HepG2 (cell line): ENCODE results near the gene SOS2. TPM values are rescaled to one million over a fixed set of nuclear protein-coding genes. Genes with fewer than 3 reads are reported as not detected.

Experiments
- DDIT3 ChIP-seq: sonication (generic); formaldehyde crosslinking; IDR thresholded peaks from 2 replicates; pipeline ENCODE4 v1.4.0; 2020; ENCODE audit warnings: mild to moderate bottlenecking, missing genetic modification reagents
- GATA4 ChIP-seq: sonication (generic); IDR thresholded peaks from 2 replicates; pipeline ENCODE4 v1.6.1; 2016; ENCODE audit warnings: antibody characterized with exemption, low read depth, borderline replicate concordance
- HOXA7 ChIP-seq: sonication (generic); formaldehyde crosslinking; IDR thresholded peaks from 2 replicates; pipeline ENCODE4 v1.8.1; 2022; ENCODE audit warnings: mild to moderate bottlenecking, missing genetic modification reagents, moderate library complexity
- KLF11 ChIP-seq: IDR thresholded peaks from 2 replicates; pipeline ENCODE4 v1.6.1; 2016; ENCODE audit warnings: missing compliant biosample characterization
- MIER3 ChIP-seq: IDR thresholded peaks from 2 replicates; pipeline ENCODE4 v1.6.1; 2016; ENCODE audit warnings: missing compliant biosample characterization, borderline replicate concordance
- PHF21A ChIP-seq: sonication (generic); formaldehyde crosslinking; IDR thresholded peaks from 2 replicates; pipeline ENCODE4 v1.5.0; 2020; ENCODE audit warnings: mild to moderate bottlenecking, missing genetic modification reagents
- REXO4 ChIP-seq: sonication (generic); formaldehyde crosslinking; IDR thresholded peaks from 2 replicates; pipeline ENCODE4 v1.8.0; 2022; ENCODE audit warnings: missing genetic modification reagents, mild to moderate bottlenecking, borderline replicate concordance
- ZBTB42 ChIP-seq: sonication (generic); formaldehyde crosslinking; IDR thresholded peaks from 2 replicates; pipeline ENCODE4 v1.5.0; 2020; ENCODE audit warnings: mild to moderate bottlenecking, missing genetic modification reagents
- ZNF224 ChIP-seq: sonication (generic); formaldehyde crosslinking; IDR thresholded peaks from 2 replicates; pipeline ENCODE4 v1.5.0; 2020; ENCODE audit warnings: mild to moderate bottlenecking, missing genetic modification reagents
- ZNF362 ChIP-seq: sonication (generic); formaldehyde crosslinking; IDR thresholded peaks from 2 replicates; pipeline ENCODE4 v1.4.0; 2020; ENCODE audit warnings: missing genetic modification reagents, mild to moderate bottlenecking, borderline replicate concordance
- ZNF496 ChIP-seq: sonication (generic); formaldehyde crosslinking; IDR thresholded peaks from 2 replicates; pipeline ENCODE4 v1.8.1; 2023; ENCODE audit warnings: mild to moderate bottlenecking, moderate library complexity, missing genetic modification reagents; ENCODE audit not compliant: insufficient replicate concordance
- ZNF570 ChIP-seq: sonication (generic); formaldehyde crosslinking; IDR thresholded peaks from 2 replicates; pipeline ENCODE4 v1.4.0; 2020; ENCODE audit warnings: mild to moderate bottlenecking, missing genetic modification reagents, borderline replicate concordance
- ZNF589 ChIP-seq: sonication (generic); formaldehyde crosslinking; conservative IDR thresholded peaks from 2 replicates; pipeline ENCODE4 v1.8.0; 2022; ENCODE audit warnings: mild to moderate bottlenecking, moderate library complexity, missing genetic modification reagents
- ZNF703 ChIP-seq: sonication (generic); formaldehyde crosslinking; IDR thresholded peaks from 2 replicates; pipeline ENCODE4 v1.5.1; 2020; ENCODE audit warnings: missing genetic modification reagents, mild to moderate bottlenecking, moderate library complexity, borderline replicate concordance
- ZSCAN12 ChIP-seq: sonication (generic); formaldehyde crosslinking; IDR thresholded peaks from 2 replicates; pipeline ENCODE4 v1.9.0; 2021; ENCODE audit warnings: mild to moderate bottlenecking, missing genetic modification reagents
- polyA plus RNA-seq, 8 experiments: library from polyadenylated mRNA; depleted of rRNA in 3 of 8; stranded (reverse) in 7 of 8; unstranded in 1 of 8; fragments of >200 nt; fragmentation: Illumina TruSeq in 4 of 8; extraction: Trizol in 4 of 8; gene quantifications; 2 replicates each; pipeline versions ENCODE4 v1.2.1 to v1.2.3, GENCODE V29; 2011 to 2016; ENCODE audit warnings: low read depth in 4 of 8, missing spikeins in 1 of 8, mixed read lengths in 1 of 8; ENCODE audit not compliant: insufficient read depth in 1 of 8
- total RNA-seq, 5 experiments: library from RNA; depleted of rRNA; stranded (reverse); fragments of >200 nt; fragmentation: Illumina TruSeq; extraction: Trizol; gene quantifications; 2 replicates each; pipeline ENCODE4 v1.2.3, GENCODE V29; 2016; ENCODE audit warnings: low read depth in 1 of 5
- TF ChIP-seq, protein P1 (sequence below): sonication (generic); formaldehyde crosslinking; IDR thresholded peaks from 2 replicates; pipeline ENCODE4 v1.5.1; 2020; ENCODE audit warnings: missing genetic modification reagents, mild to moderate bottlenecking, borderline replicate concordance
- TF ChIP-seq, protein P2 (sequence below): sonication (generic); formaldehyde crosslinking; IDR thresholded peaks from 2 replicates; pipeline ENCODE4 v1.4.0; 2020; ENCODE audit warnings: missing genetic modification reagents, borderline replicate concordance
- TF ChIP-seq, protein P3 (sequence below): sonication (generic); formaldehyde crosslinking; IDR thresholded peaks from 2 replicates; pipeline ENCODE4 v1.5.0; 2020; ENCODE audit warnings: mild to moderate bottlenecking, missing genetic modification reagents

SOS2 gene
- total and polyA plus RNA-seq, 2 of the 13 experiments (the other 11 are each of a cell fraction or from before 2014, with no cell fraction given) = 9.3 to 12.1 TPM

DNA sequence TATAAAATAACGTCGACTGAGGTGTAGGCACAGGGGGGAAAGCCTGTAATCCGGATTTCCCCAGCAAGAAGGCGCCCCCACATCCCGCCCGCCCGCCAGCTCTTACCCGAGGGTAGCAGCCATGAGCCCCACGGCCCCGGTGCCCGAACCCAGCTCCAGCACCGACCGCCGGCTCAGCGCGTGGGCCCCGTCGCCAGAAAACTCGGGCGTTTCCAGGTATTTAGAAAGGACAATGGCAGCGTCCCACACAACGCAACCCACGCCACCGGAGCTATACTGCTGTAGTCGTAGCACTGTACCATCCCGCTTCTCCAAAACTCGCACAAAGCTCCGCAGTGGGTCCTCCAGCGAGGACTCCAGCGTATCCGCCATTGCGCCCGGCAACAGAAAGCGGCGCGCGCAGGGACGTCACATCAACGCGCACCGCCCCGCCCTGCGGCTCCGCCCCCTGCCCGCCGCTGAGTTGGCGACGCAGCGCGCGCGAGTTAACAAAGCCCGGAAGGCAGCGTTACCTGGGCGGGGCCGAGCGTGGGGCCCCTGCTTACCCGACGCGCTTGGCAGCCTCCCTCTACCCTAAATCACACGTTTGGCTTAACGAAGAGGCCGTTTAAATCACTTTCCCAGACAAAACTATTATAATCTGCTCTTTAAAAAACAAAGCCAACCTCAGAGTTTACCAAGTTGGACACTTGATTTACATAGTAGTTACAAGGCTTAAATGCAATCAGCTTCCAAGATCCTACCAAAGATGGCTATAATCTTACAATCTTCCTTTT is 115.0 kb downstream of the SOS2 start, which contains the start of gene VCPKMT (continued):
- TF ChIP-seq DDIT3 (no peak), ZNF703 (no peak), KLF11 (CRISPR knock-in tag) (0 out of 2 replicates have a peak, but pooled peaks have one; percentile 22), REXO4 (no peak; the same call in 1 of the 2 replicates), HOXA7 (CRISPR knock-in tag) (no peak), ZNF362 (no peak), PHF21A (CRISPR knock-in tag) (0 out of 2 replicates have a peak, but pooled peaks have one; percentile 42), ZNF570 (CRISPR knock-in tag) (no peak), MIER3 (peak; percentile 65; the same call in 1 of the 2 replicates), ZNF224 (no peak), ZNF496 (CRISPR knock-in tag) (no peak), GATA4 (0 out of 2 replicates have a peak, but pooled peaks have one; percentile 34), ZNF589 (CRISPR knock-in tag) (no peak; the same call in 1 of the 2 replicates), ZBTB42 (CRISPR knock-in tag) (no peak), ZSCAN12 (no peak)
- TF ChIP-seq, protein P1, sequence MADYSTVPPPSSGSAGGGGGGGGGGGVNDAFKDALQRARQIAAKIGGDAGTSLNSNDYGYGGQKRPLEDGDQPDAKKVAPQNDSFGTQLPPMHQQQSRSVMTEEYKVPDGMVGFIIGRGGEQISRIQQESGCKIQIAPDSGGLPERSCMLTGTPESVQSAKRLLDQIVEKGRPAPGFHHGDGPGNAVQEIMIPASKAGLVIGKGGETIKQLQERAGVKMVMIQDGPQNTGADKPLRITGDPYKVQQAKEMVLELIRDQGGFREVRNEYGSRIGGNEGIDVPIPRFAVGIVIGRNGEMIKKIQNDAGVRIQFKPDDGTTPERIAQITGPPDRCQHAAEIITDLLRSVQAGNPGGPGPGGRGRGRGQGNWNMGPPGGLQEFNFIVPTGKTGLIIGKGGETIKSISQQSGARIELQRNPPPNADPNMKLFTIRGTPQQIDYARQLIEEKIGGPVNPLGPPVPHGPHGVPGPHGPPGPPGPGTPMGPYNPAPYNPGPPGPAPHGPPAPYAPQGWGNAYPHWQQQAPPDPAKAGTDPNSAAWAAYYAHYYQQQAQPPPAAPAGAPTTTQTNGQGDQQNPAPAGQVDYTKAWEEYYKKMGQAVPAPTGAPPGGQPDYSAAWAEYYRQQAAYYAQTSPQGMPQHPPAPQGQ (CRISPR knock-in tag) = no peak
- TF ChIP-seq, protein P2, sequence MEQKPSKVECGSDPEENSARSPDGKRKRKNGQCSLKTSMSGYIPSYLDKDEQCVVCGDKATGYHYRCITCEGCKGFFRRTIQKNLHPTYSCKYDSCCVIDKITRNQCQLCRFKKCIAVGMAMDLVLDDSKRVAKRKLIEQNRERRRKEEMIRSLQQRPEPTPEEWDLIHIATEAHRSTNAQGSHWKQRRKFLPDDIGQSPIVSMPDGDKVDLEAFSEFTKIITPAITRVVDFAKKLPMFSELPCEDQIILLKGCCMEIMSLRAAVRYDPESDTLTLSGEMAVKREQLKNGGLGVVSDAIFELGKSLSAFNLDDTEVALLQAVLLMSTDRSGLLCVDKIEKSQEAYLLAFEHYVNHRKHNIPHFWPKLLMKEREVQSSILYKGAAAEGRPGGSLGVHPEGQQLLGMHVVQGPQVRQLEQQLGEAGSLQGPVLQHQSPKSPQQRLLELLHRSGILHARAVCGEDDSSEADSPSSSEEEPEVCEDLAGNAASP (CRISPR knock-in tag) = peak; percentile 46; the same call in 1 of the 2 replicates
- TF ChIP-seq, protein P3, sequence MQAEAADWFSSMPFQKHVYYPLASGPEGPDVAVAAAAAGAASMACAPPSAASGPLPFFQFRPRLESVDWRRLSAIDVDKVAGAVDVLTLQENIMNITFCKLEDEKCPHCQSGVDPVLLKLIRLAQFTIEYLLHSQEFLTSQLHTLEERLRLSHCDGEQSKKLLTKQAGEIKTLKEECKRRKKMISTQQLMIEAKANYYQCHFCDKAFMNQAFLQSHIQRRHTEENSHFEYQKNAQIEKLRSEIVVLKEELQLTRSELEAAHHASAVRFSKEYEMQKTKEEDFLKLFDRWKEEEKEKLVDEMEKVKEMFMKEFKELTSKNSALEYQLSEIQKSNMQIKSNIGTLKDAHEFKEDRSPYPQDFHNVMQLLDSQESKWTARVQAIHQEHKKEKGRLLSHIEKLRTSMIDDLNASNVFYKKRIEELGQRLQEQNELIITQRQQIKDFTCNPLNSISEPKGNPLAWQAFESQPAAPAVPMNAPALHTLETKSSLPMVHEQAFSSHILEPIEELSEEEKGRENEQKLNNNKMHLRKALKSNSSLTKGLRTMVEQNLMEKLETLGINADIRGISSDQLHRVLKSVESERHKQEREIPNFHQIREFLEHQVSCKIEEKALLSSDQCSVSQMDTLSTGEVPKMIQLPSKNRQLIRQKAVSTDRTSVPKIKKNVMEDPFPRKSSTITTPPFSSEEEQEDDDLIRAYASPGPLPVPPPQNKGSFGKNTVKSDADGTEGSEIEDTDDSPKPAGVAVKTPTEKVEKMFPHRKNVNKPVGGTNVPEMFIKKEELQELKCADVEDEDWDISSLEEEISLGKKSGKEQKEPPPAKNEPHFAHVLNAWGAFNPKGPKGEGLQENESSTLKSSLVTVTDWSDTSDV (CRISPR knock-in tag) = 0 out of 2 replicates have a peak, but pooled peaks have one; percentile 42
